NK-92 (cell line): Measurements from ENCODE around the gene PPP1R12A.
"Not testable (repeated sequence)": the region's sequence is repeated elsewhere in the genome, so short reads cannot be mapped to it uniquely, and the experiment has no call there.

ENCODE experiments used
- DNase-seq: peaks from one replicate; lab custom pipeline; 2025; ENCODE audit not compliant: unreplicated experiment; lab: John Stamatoyannopoulos, UW

Gene PPP1R12A

GRCh38 chr12:79895804-79896203 lies 39.1 kb downstream of the PPP1R12A start:
- DNase-seq = no peak

- no peak for DNase-seq
These were observed 39.8 kb downstream of the PPP1R12A start for GRCh38 chr12:79895071-79895470.

GRCh38 chr12:79891506-79892162 lies 43.3 kb downstream of the PPP1R12A start:
- no peak for DNase-seq

- no peak for DNase-seq
These were observed 47.0 kb downstream of the PPP1R12A start for GRCh38 chr12:79887890-79888289.

GRCh38 chr12:79886917-79887519 lies 47.9 kb downstream of the PPP1R12A start:
- no peak for DNase-seq

GRCh38 chr12:79885911-79886490 lies 48.9 kb downstream of the PPP1R12A start:
- no peak for DNase-seq

GRCh38 chr12:79884401-79885006 lies 50.4 kb downstream of the PPP1R12A start:
- no peak for DNase-seq

- no peak for DNase-seq
These were observed 51.7 kb downstream of the PPP1R12A start for GRCh38 chr12:79883216-79883615.

- DNase-seq = no peak
These were observed 53.5 kb downstream of the PPP1R12A start for GRCh38 chr12:79881351-79881750.

GRCh38 chr12:79878506-79878905 lies 56.4 kb downstream of the PPP1R12A start:
- DNase-seq = not testable (repeated sequence)

- no peak for DNase-seq
These were observed 57.7 kb downstream of the PPP1R12A start for GRCh38 chr12:79877246-79877645.

GRCh38 chr12:79874665-79875064 lies 60.2 kb downstream of the PPP1R12A start:
- no peak for DNase-seq

- no peak for DNase-seq
These were observed 61.7 kb downstream of the PPP1R12A start for GRCh38 chr12:79873201-79873600.

GRCh38 chr12:79871621-79872020 lies 63.3 kb downstream of the PPP1R12A start:
- DNase-seq = no peak

GRCh38 chr12:79870916-79871315 lies 64.0 kb downstream of the PPP1R12A start:
- DNase-seq = no peak

GRCh38 chr12:79859646-79860045 lies 75.3 kb downstream of the PPP1R12A start:
- no peak for DNase-seq

- DNase-seq = no peak
These were observed 76.4 kb downstream of the PPP1R12A start for GRCh38 chr12:79858518-79858917.

GRCh38 chr12:79857675-79858074 lies 77.2 kb downstream of the PPP1R12A start:
- DNase-seq = no peak

- no peak for DNase-seq
These were observed 84.1 kb downstream of the PPP1R12A start for GRCh38 chr12:79850610-79851299.

- no peak for DNase-seq
These were observed 86.6 kb downstream of the PPP1R12A start for GRCh38 chr12:79848339-79848738.

- DNase-seq = no peak
These were observed 87.5 kb downstream of the PPP1R12A start for GRCh38 chr12:79847417-79847816.

GRCh38 chr12:79844693-79845092 lies 90.2 kb downstream of the PPP1R12A start:
- no peak for DNase-seq
